Measurements from ENCODE around the gene PPIL3.

The PPIL3 gene

GRCh38 chr2:200847269-200847668, 41.6 kb downstream of the PPIL3 start:
- H3K4me3 ChIP-seq (ENCODE audit: low read length): no peak overlapping the region
- DNase-seq (ENCODE audit: low read depth): no peak
- TF ChIP-seq CTCF (conservative IDR thresholded peaks at IDR 0.05; ENCODE audit: low read depth, low read length): no peak

GRCh38 chr2:200845669-200846325, 43.1 kb downstream of the PPIL3 start:
- H3K4me3 ChIP-seq (ENCODE audit: low read length): no peak overlapping the region
- TF ChIP-seq CTCF (conservative IDR thresholded peaks at IDR 0.05; ENCODE audit: low read depth, low read length): no peak
- DNase-seq (ENCODE audit: low read depth): no peak

GRCh38 chr2:200845194-200845593, 43.7 kb downstream of the PPIL3 start:
- DNase-seq (ENCODE audit: low read depth): no peak
- no peak overlapping the region for H3K4me3 ChIP-seq (ENCODE audit: low read length)
- TF ChIP-seq CTCF (conservative IDR thresholded peaks at IDR 0.05; ENCODE audit: low read depth, low read length): no peak

- no peak for TF ChIP-seq CTCF (conservative IDR thresholded peaks at IDR 0.05; ENCODE audit: low read depth, low read length)
- H3K4me3 ChIP-seq (ENCODE audit: low read length): no peak overlapping the region
These were observed 44.6 kb downstream of the PPIL3 start for GRCh38 chr2:200843993-200844948.

GRCh38 chr2:200839513-200839912, 49.4 kb downstream of the PPIL3 start:
- H3K4me3 ChIP-seq (ENCODE audit: low read length): no peak overlapping the region
- TF ChIP-seq CTCF (conservative IDR thresholded peaks at IDR 0.05; ENCODE audit: low read depth, low read length): no peak
- DNase-seq (ENCODE audit: low read depth): no peak

More at GRCh38 chr2:200843993-200844948, 44.6 kb downstream of the PPIL3 start:
- DNase-seq (ENCODE audit: low read depth): no peak

GRCh38 chr2:200834701-200835100, 54.2 kb downstream of the PPIL3 start:
- no peak for TF ChIP-seq CTCF (conservative IDR thresholded peaks at IDR 0.05; ENCODE audit: low read depth, low read length)
- no peak for DNase-seq (ENCODE audit: low read depth)
- no peak overlapping the region for H3K4me3 ChIP-seq (ENCODE audit: low read length)
